Esophagus muscularis mucosa (tissue), 4 donors: ENCODE data around the gene UBE2D3.

Source experiments
- CTCF ChIP-seq, 3 experiments: fragments of 200-600 bp in 2 of 3; fragments of 450-650 bp in 1 of 3; sonication (generic) in 2 of 3; IDR thresholded peaks; one replicate each; pipeline ENCODE4 v1.5.1; 2017 to 2019; ENCODE audit warnings: antibody characterized with exemption in 3 of 3, mild to moderate bottlenecking in 2 of 3, moderate library complexity in 1 of 3
- EP300 ChIP-seq: sonication (generic); formaldehyde crosslinking; IDR thresholded peaks from one replicate; pipeline ENCODE4 v1.6.1; 2017; ENCODE audit warnings: antibody characterized with exemption
- POLR2A ChIP-seq: fragments of 450-650 bp; IDR thresholded peaks from one replicate; pipeline ENCODE4 v1.6.1; 2017; ENCODE audit warnings: antibody characterized with exemption, moderate library complexity, mild to moderate bottlenecking, low read depth
- POLR2AphosphoS5 ChIP-seq, 2 donors: sonication (generic); formaldehyde crosslinking; IDR thresholded peaks; one replicate each; pipeline ENCODE4 v1.6.1; 2017; ENCODE audit warnings: antibody characterized with exemption in 2 of 2

GRCh38 chr4:102775805-102776204 is 51.5 kb downstream of the UBE2D3 start:
- no peak for TF ChIP-seq CTCF (IDR thresholded peaks at IDR 0.05)
- TF ChIP-seq POLR2AphosphoS5 (IDR thresholded peaks at IDR 0.05), result no peak
- TF ChIP-seq POLR2A, result no peak
- no peak for TF ChIP-seq EP300
